GM12864 (cell line): Measurements from ENCODE around the gene E2F4.

Source experiments
- DNase-seq: peaks from one replicate; pipeline ENCODE4 v3.0.0-alpha.2; 2011; ENCODE audit warnings: low read depth
- H3K4me3 ChIP-seq: 2 replicates; pipeline ENCODE4 v1.5.1; 2011; ENCODE audit warnings: mild to moderate bottlenecking, low read depth, low read length, control low read depth
- CTCF ChIP-seq: IDR thresholded peaks from 2 replicates; pipeline ENCODE4 v1.5.1; 2011; ENCODE audit warnings: low read depth, mild to moderate bottlenecking, moderate library complexity, low read length, control low read depth, inconsistent platforms; ENCODE audit errors: missing control alignments

Gene E2F4

GRCh38 chr16:67158637-67159600 is 33.0 kb upstream of the E2F4 start:
- no peak for TF ChIP-seq CTCF

GRCh38 chr16:67161595-67162058 is 30.3 kb upstream of the E2F4 start:
- TF ChIP-seq CTCF = no peak
- H3K4me3 ChIP-seq = no peak overlapping the region; the same call in 1 of the 2 replicates
- no peak for DNase-seq

More at GRCh38 chr16:67158637-67159600, 33.0 kb upstream of the E2F4 start:
- DNase-seq = peak; percentile 78
- peak overlapping the region; percentile 94 for H3K4me3 ChIP-seq

- no peak overlapping the region; the same call in 1 of the 2 replicates for H3K4me3 ChIP-seq
- no peak for DNase-seq
- TF ChIP-seq CTCF = no peak
Measured at GRCh38 chr16:67162506-67163163, 29.3 kb upstream of the E2F4 start.

GRCh38 chr16:67163164-67163998 is 28.6 kb upstream of the E2F4 start:
- H3K4me3 ChIP-seq = peak overlapping the region; percentile 42

GRCh38 chr16:67163999-67164558 is 27.9 kb upstream of the E2F4 start:
- DNase-seq = no peak
- peak overlapping the region; percentile 42; the same call in 1 of the 2 replicates for H3K4me3 ChIP-seq

More at GRCh38 chr16:67163164-67163998, 28.6 kb upstream of the E2F4 start:
- TF ChIP-seq CTCF = no peak
- DNase-seq = no peak

More at GRCh38 chr16:67163999-67164558, 27.9 kb upstream of the E2F4 start:
- TF ChIP-seq CTCF = no peak
